GM12878 (cell line): ENCODE results near the gene PRDM16. TPM values are rescaled to one million over a fixed set of nuclear protein-coding genes. Genes with fewer than 3 reads are reported as not detected.

ENCODE experiments used
- ATAC-seq: fragments of 200-7000 bp; cut with Tn5 transposase; 3 replicates; pipeline ENCODE4 v1.9.1; 2020; ENCODE audit warnings: mild to moderate bottlenecking, moderate library complexity
- BruUV-seq: library from RNA; stranded (reverse); fragments of 400-500 nt; replicated peaks from 2 replicates; lab custom pipeline; 2021; lab: Mats Ljungman, UMichigan
- CTCF ChIA-PET: fragments of 300-600 bp; sonication (Branson Sonifier 250); formaldehyde crosslinking; extraction: SDS; loops from one replicate; lab custom pipeline; 2021; ENCODE audit warnings: inconsistent platforms; lab: Yijun Ruan, JAX
- POLR2A ChIA-PET: fragments of 350-600 bp; formaldehyde crosslinking; extraction: SDS; loops from one replicate; lab custom pipeline; 2021; ENCODE audit warnings: inconsistent platforms; lab: Charles Lee
- RAD21 ChIA-PET: fragments of 300-600 bp; sonication (Branson Sonifier 250); formaldehyde crosslinking; loops from one replicate; lab custom pipeline; 2023; ENCODE audit warnings: antibody characterized with exemption; ENCODE audit not compliant: unreplicated experiment; lab: Charles Lee
- SMC1A ChIA-PET: fragments of 300-600 bp; sonication (Branson Sonifier 250); formaldehyde crosslinking; loops from one replicate; lab custom pipeline; 2023; ENCODE audit not compliant: unreplicated experiment, uncharacterized antibody; lab: Charles Lee
- DNase-seq: peaks from one replicate; pipeline ENCODE4 v3.0.0-alpha.2; 2011; ENCODE audit warnings: low read depth, low spot score
- FAIRE-seq: peaks from 3 replicates; lab custom pipeline; 2011; peaks lifted over from hg19 to GRCh38; lab: Jason Lieb, UNC
- H2AFZ ChIP-seq: 2 replicates; pipeline ENCODE4 v1.6.0; 2011; ENCODE audit warnings: low read depth, low read length, control low read depth; ENCODE audit not compliant: control insufficient read depth
- H3K27ac ChIP-seq: 2 replicates; pipeline ENCODE4 v1.5.1; 2011; ENCODE audit warnings: control low read depth; ENCODE audit not compliant: control insufficient read depth, insufficient read depth
- H3K27me3 ChIP-seq, 2 experiments: replicated peaks in 1 of 2; 2 replicates each; pipeline versions ENCODE4 v1.6.0 to v1.6.1; 2011; ENCODE audit warnings: low read length in 1 of 2; ENCODE audit not compliant: control insufficient read depth in 2 of 2, insufficient read depth in 2 of 2
- H3K36me3 ChIP-seq, 2 experiments: 2 replicates each; pipeline ENCODE4 v1.5.1; 2011; ENCODE audit warnings: low read length in 1 of 2; ENCODE audit not compliant: control insufficient read depth in 2 of 2, insufficient read depth in 2 of 2
- H3K4me1 ChIP-seq: 2 replicates; pipeline ENCODE4 v1.6.1; 2011; ENCODE audit warnings: mild to moderate bottlenecking, low read length, moderate library complexity, mixed read lengths; ENCODE audit not compliant: control insufficient read depth, insufficient read depth
- H3K4me2 ChIP-seq: 2 replicates; pipeline ENCODE4 v1.6.0; 2011; ENCODE audit warnings: control low read depth; ENCODE audit not compliant: control insufficient read depth, insufficient read depth
- H3K4me3 ChIP-seq: fragments of 200-600 bp; sonication (generic); 2 replicates; pipeline ENCODE4 v1.5.1; 2016
- H3K79me2 ChIP-seq: 2 replicates; pipeline ENCODE4 v1.6.0; 2011; ENCODE audit warnings: low read length; ENCODE audit not compliant: control insufficient read depth, insufficient read depth
- H3K9ac ChIP-seq: 2 replicates; pipeline ENCODE4 v1.8.0; 2011; ENCODE audit warnings: low read length, control low read depth, mixed read lengths; ENCODE audit not compliant: control insufficient read depth, insufficient read depth
- H3K9me3 ChIP-seq: replicated peaks from 3 replicates; pipeline ENCODE4 v1.5.1; 2011; ENCODE audit warnings: mild to moderate bottlenecking, low read length; ENCODE audit not compliant: control insufficient read depth, insufficient read depth
- H4K20me1 ChIP-seq: 2 replicates; pipeline ENCODE4 v1.6.0; 2011; ENCODE audit not compliant: control insufficient read depth, insufficient read depth
- BACH1 ChIP-seq: fragments of 450-650 bp; IDR thresholded peaks from 2 replicates; pipeline ENCODE4 v1.6.1; 2017; ENCODE audit warnings: mild to moderate bottlenecking, borderline replicate concordance
- CBX5 ChIP-seq: sonication (generic); IDR thresholded peaks from 2 replicates; pipeline ENCODE4 v1.6.1; 2016; ENCODE audit warnings: low read depth, moderate library complexity, mild to moderate bottlenecking, inconsistent platforms
- CHD1 ChIP-seq: IDR thresholded peaks from 2 replicates; pipeline ENCODE4 v1.6.1; 2012; ENCODE audit warnings: low read depth, low read length, improper control_type of control experiment
- CHD4 ChIP-seq: fragments of 200-600 bp; sonication (generic); IDR thresholded peaks from 2 replicates; pipeline ENCODE4 v1.6.1; 2016; ENCODE audit warnings: mild to moderate bottlenecking
- DPF2 ChIP-seq: fragments of 450-650 bp; IDR thresholded peaks from 2 replicates; pipeline ENCODE4 v1.6.1; 2017; ENCODE audit warnings: mild to moderate bottlenecking
- FOS ChIP-seq: IDR thresholded peaks from 3 replicates; pipeline ENCODE4 v1.6.1; 2011; ENCODE audit warnings: borderline replicate concordance; ENCODE audit not compliant: insufficient read length; ENCODE audit errors: extremely low read depth
- FOXM1 ChIP-seq: IDR thresholded peaks from 2 replicates; pipeline ENCODE4 v1.6.1; 2012; ENCODE audit warnings: low read depth, mild to moderate bottlenecking, inconsistent platforms, low read length, moderate library complexity
- MEF2B ChIP-seq: fragments of 450-650 bp; IDR thresholded peaks from 2 replicates; pipeline ENCODE4 v1.6.1; 2018; ENCODE audit warnings: mild to moderate bottlenecking, moderate library complexity; ENCODE audit not compliant: partially characterized antibody, poor library complexity, severe bottlenecking
- MYB ChIP-seq: fragments of 150-350 bp; IDR thresholded peaks from 2 replicates; pipeline ENCODE4 v1.6.1; 2014; ENCODE audit warnings: mild to moderate bottlenecking, low read depth, low read length, borderline replicate concordance
- NFYA ChIP-seq: IDR thresholded peaks from 2 replicates; pipeline ENCODE4 v1.6.1; 2011; ENCODE audit warnings: low read depth, mild to moderate bottlenecking, low read length, improper control_type of control experiment, borderline replicate concordance
- PKNOX1 ChIP-seq: fragments of 450-650 bp; IDR thresholded peaks from 2 replicates; pipeline ENCODE4 v1.6.1; 2016; ENCODE audit warnings: mild to moderate bottlenecking
- POLR2AphosphoS2 ChIP-seq: IDR thresholded peaks from 2 replicates; pipeline ENCODE4 v1.6.1; 2011; ENCODE audit warnings: low read depth, mild to moderate bottlenecking, low read length, improper control_type of control experiment, moderate library complexity
- RAD51 ChIP-seq: fragments of 450-650 bp; IDR thresholded peaks from 2 replicates; pipeline ENCODE4 v1.6.1; 2016; ENCODE audit warnings: moderate library complexity, mild to moderate bottlenecking, inconsistent platforms
- RBBP5 ChIP-seq: fragments of 200-600 bp; sonication (generic); conservative IDR thresholded peaks from 2 replicates; pipeline ENCODE4 v1.6.1; 2016
- RCOR1 ChIP-seq: conservative IDR thresholded peaks from 2 replicates; pipeline ENCODE4 v1.6.1; 2012; ENCODE audit warnings: low read depth, low read length, improper control_type of control experiment
- SMARCA5 ChIP-seq: fragments of 450-650 bp; IDR thresholded peaks from 2 replicates; pipeline ENCODE4 v1.6.1; 2017; ENCODE audit warnings: mild to moderate bottlenecking
- SUPT20H ChIP-seq: IDR thresholded peaks from 2 replicates; pipeline ENCODE4 v1.6.1; 2011; ENCODE audit warnings: low read depth, mild to moderate bottlenecking, low read length, moderate library complexity, borderline replicate concordance; ENCODE audit not compliant: control insufficient read depth
- SUZ12 ChIP-seq: fragments of 200-600 bp; sonication (generic); IDR thresholded peaks from one replicate; pipeline ENCODE4 v1.6.1; 2018; ENCODE audit warnings: antibody characterized with exemption, mild to moderate bottlenecking; ENCODE audit not compliant: unreplicated experiment
- TBL1XR1 ChIP-seq: IDR thresholded peaks from 2 replicates; pipeline ENCODE4 v1.6.1; 2012; ENCODE audit warnings: low read depth, low read length, improper control_type of control experiment
- ZSCAN29 ChIP-seq: fragments of 450-650 bp; IDR thresholded peaks from 2 replicates; pipeline ENCODE4 v1.6.1; 2017; ENCODE audit warnings: mild to moderate bottlenecking, moderate library complexity
- WGBS: methylation state at CpG from one replicate; pipeline ENCODE4 v1.1.6; 2016; ENCODE audit warnings: low lambda C conversion rate; ENCODE audit not compliant: insufficient replicate concordance, insufficient coverage; ENCODE audit errors: missing lambda C conversion rate; 5-methylcytosine and 5-hydroxymethylcytosine counted together
- in situ Hi-C: fragments of 300-500 bp; cut with MboI; formaldehyde crosslinking; loops from 9 replicates; pipeline ENCODE4 v1.14.3; 2018; ENCODE audit warnings: mixed read lengths
- intact Hi-C: fragments of 100-400 bp; cut with micrococcal nuclease; formaldehyde crosslinking; loops from one replicate; pipeline ENCODE4 v1.14.2; 2022; ENCODE audit not compliant: unreplicated experiment
- polyA plus RNA-seq, 11 experiments: library from polyadenylated mRNA; depleted of rRNA in 4 of 11; unstranded in 6 of 11; stranded (reverse) in 5 of 11; fragments of >200 nt; fragmentation: Nextera tagmentation in 4 of 11; fragmentation: Illumina TruSeq in 1 of 11; extraction: Ambion mirVana in 4 of 11; extraction: Trizol in 1 of 11; gene quantifications; 1 replicate in 1 of 11; 2 replicates in 10 of 11; pipeline versions ENCODE4 v1.2.1 to v1.2.3, GENCODE V29; 2011 to 2016; ENCODE audit warnings: inconsistent platforms in 2 of 11, missing spikeins in 2 of 11, low read depth in 1 of 11
- total RNA-seq, 4 experiments: library from RNA; depleted of rRNA in 3 of 4; stranded (reverse); fragments of >200 nt in 3 of 4; fragmentation: Illumina TruSeq in 1 of 4; extraction: Trizol in 1 of 4; gene quantifications; 2 replicates each; pipeline versions ENCODE4 v1.2.1 to v1.2.3, GENCODE V29; 2013 to 2021

Gene PRDM16
- total and polyA plus RNA-seq, 10 of the 15 experiments (the other 5 are each of a cell fraction or from before 2014, with no cell fraction given): 0.03 TPM; not detected in 9

DNA sequence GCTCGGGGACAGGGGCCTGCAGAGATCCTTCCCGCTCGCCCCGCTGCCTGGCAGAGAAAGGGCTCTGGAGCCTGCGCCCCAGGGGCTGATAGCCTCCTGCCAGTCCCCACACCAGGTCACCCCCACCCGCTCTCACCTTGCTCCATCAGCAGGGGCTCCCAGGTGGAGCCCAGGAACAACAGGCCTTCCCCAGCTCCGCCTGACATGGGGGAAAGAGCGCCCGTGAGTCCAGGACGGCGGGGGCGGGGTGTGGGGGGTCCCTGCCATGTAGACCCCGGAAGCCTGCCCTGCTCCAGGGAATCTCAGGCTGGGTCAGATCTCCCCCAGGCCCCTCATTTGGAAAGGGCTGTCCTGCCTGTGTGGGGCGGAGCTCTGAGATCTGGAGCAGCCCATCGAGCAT lies 166.5 kb downstream of the PRDM16 start:
- ATAC-seq: no peak
- H3K27me3 ChIP-seq: no peaks in the 10 kb centered on the region
- TF ChIP-seq FOS (no peak), MYB (no peak), RCOR1 (no peak), ZSCAN29 (no peak), SMARCA5 (no peak), CBX5 (no peak)
- TF ChIP-seq, all 136 proteins: peak for 0
- Histone ChIP-seq H3K27ac (no peak overlapping the region), H3K4me2 (no peak overlapping the region), H3K4me1 (no peaks in the 10 kb centered on the region), H2AFZ (no peak overlapping the region), H3K79me2 (no peaks in the 10 kb centered on the region), H4K20me1 (no peaks in the 10 kb centered on the region), H3K9ac (no peak overlapping the region), H3K4me3 (no peak overlapping the region), H3K36me3 (no peaks in the 10 kb centered on the region), H3K9me3 (no peaks in the 10 kb centered on the region)
- CTCF ChIA-PET: no interaction called here
- no peak for FAIRE-seq
- no TSS peak for BruUV-seq
- intact Hi-C loops (no loop called here), in situ Hi-C loops (no loop called here)
- POLR2A ChIA-PET: no interaction called here
- RAD21 ChIA-PET: no interaction called here
- SMC1A ChIA-PET: no interaction called here
- WGBS: 32% methylated on average over 15 of the region's 15 CpGs
- DNase-seq: no peak

GRCh38 chr1:3236361-3236760 lies 167.4 kb downstream of the PRDM16 start:
- POLR2A ChIA-PET: no interaction called here
- TF ChIP-seq BACH1: no peak
- no peak for TF ChIP-seq CHD4
- TF ChIP-seq RAD51: no peak
- TF ChIP-seq FOXM1: no peak
- TF ChIP-seq SUPT20H: no peak
- no peak for TF ChIP-seq DPF2
- TF ChIP-seq MEF2B: no peak
- TF ChIP-seq CHD1: no peak
- no peak for TF ChIP-seq POLR2AphosphoS2
- no peak for TF ChIP-seq PKNOX1
- no peak for TF ChIP-seq TBL1XR1
- TF ChIP-seq SUZ12: no peak
- TF ChIP-seq RBBP5: no peak
- TF ChIP-seq NFYA: no peak

More at GRCh38 chr1:3236361-3236760, 167.4 kb downstream of the PRDM16 start:
- FAIRE-seq (no peak), ATAC-seq (no peak), DNase-seq (no peak)
- ChIA-PET CTCF (no interaction called here), SMC1A (no interaction called here), RAD21 (no interaction called here)
- no TSS peak for BruUV-seq
- Histone ChIP-seq H3K4me1 (no peaks in the 10 kb centered on the region), H3K36me3 (no peaks in the 10 kb centered on the region), H3K9ac (no peak overlapping the region), H3K27me3 (no peaks in the 10 kb centered on the region), H3K79me2 (no peaks in the 10 kb centered on the region), H4K20me1 (no peaks in the 10 kb centered on the region), H3K4me3 (no peak overlapping the region), H3K27ac (no peak overlapping the region), H3K4me2 (no peak overlapping the region), H2AFZ (no peak overlapping the region), H3K9me3 (no peaks in the 10 kb centered on the region)
- in situ Hi-C loops (no loop called here), intact Hi-C loops (no loop called here)
- WGBS: 35% methylated on average over 9 of the region's 9 CpGs
